ENCODE results near the gene NEBL.

The NEBL gene

GRCh38 chr10:20903635-20904390 lies 6.7 kb upstream of the NEBL start:
- DNase-seq (ENCODE audit: low read depth in 2 of 2) = no peak
- no peak for TF ChIP-seq CTCF (IDR thresholded peaks at IDR 0.05; ENCODE audit: low read depth, low read length)
- no peak overlapping the region for H3K4me3 ChIP-seq (replicated peaks in 1 of 2; ENCODE audit: low read depth in 2 of 2, low read length in 2 of 2)

- H3K4me3 ChIP-seq (replicated peaks in 1 of 2; ENCODE audit: low read depth in 2 of 2, low read length in 2 of 2) = no peak overlapping the region
- TF ChIP-seq CTCF (IDR thresholded peaks at IDR 0.05; ENCODE audit: low read depth, low read length) = no peak
- DNase-seq (ENCODE audit: low read depth in 2 of 2) = no peak
Observed at GRCh38 chr10:20901110-20901509, 4.0 kb upstream of the NEBL start.

GRCh38 chr10:20898866-20899535 lies 1.9 kb upstream of the NEBL start:
- H3K4me3 ChIP-seq (replicated peaks in 1 of 2; ENCODE audit: low read depth in 2 of 2, low read length in 2 of 2) = no peak overlapping the region
- no peak for TF ChIP-seq CTCF (IDR thresholded peaks at IDR 0.05; ENCODE audit: low read depth, low read length)
- DNase-seq (ENCODE audit: low read depth in 2 of 2) = peak; percentile 9 to 87

- no peak for DNase-seq (ENCODE audit: low read depth in 2 of 2)
- no peak for TF ChIP-seq CTCF (IDR thresholded peaks at IDR 0.05; ENCODE audit: low read depth, low read length)
- no peak overlapping the region for H3K4me3 ChIP-seq (replicated peaks in 1 of 2; ENCODE audit: low read depth in 2 of 2, low read length in 2 of 2)
Observed at GRCh38 chr10:20893297-20893696, 3.8 kb downstream of the NEBL start.

- peak in 1 of 2 donors; percentile 22 for DNase-seq (ENCODE audit: low read depth in 2 of 2)
- H3K4me3 ChIP-seq (replicated peaks in 1 of 2; ENCODE audit: low read depth in 2 of 2, low read length in 2 of 2) = no peak overlapping the region
- TF ChIP-seq CTCF (IDR thresholded peaks at IDR 0.05; ENCODE audit: low read depth, low read length) = no peak
Observed at GRCh38 chr10:20892796-20893195, 4.3 kb downstream of the NEBL start.

GRCh38 chr10:20892011-20892585 lies 5.0 kb downstream of the NEBL start:
- DNase-seq (ENCODE audit: low read depth in 2 of 2) = peak; percentile 3 to 34
- H3K4me3 ChIP-seq (replicated peaks in 1 of 2; ENCODE audit: low read depth in 2 of 2, low read length in 2 of 2) = no peak overlapping the region
- no peak for TF ChIP-seq CTCF (IDR thresholded peaks at IDR 0.05; ENCODE audit: low read depth, low read length)
